HL-60 (cell line): Measurements from ENCODE around the gene SLC43A1.

Experiments
- DNase-seq, 2 experiments: peaks; one replicate each; pipeline ENCODE4 v3.0.0-alpha.2; 2010 to 2020; ENCODE audit warnings: low read depth in 1 of 2, low spot score in 1 of 2
- H3K27ac ChIP-seq: fragments of 250-450 bp; sonication (Bioruptor Pico); replicated peaks from 2 replicates; pipeline ENCODE4 v1.5.1; 2020; ENCODE audit warnings: mild to moderate bottlenecking, moderate library complexity
- H3K27me3 ChIP-seq: fragments of 250-450 bp; sonication (Bioruptor Pico); 2 replicates; pipeline ENCODE4 v1.5.1; 2021; ENCODE audit warnings: mild to moderate bottlenecking, moderate library complexity; ENCODE audit not compliant: insufficient read depth, poor library complexity, severe bottlenecking
- H3K4me3 ChIP-seq: replicated peaks from 2 replicates; pipeline ENCODE4 v1.5.1; 2011; ENCODE audit warnings: mild to moderate bottlenecking, control low read depth, low read length; ENCODE audit not compliant: insufficient read depth
- GABPA ChIP-seq: IDR thresholded peaks from 2 replicates; pipeline ENCODE4 v1.6.1; 2012; ENCODE audit warnings: low read depth
- POLR2AphosphoS5 ChIP-seq: IDR thresholded peaks from 2 replicates; pipeline ENCODE4 v1.6.1; 2012; ENCODE audit warnings: low read depth
- SPI1 ChIP-seq: IDR thresholded peaks from 2 replicates; pipeline ENCODE4 v1.6.1; 2012; ENCODE audit warnings: low read depth, mild to moderate bottlenecking, borderline replicate concordance
- TF ChIP-seq, protein P1 (sequence below): IDR thresholded peaks from 2 replicates; pipeline ENCODE4 v1.6.1; 2012; ENCODE audit warnings: low read depth; ENCODE audit not compliant: insufficient replicate concordance
- TF ChIP-seq, protein P2 (sequence below): IDR thresholded peaks from one replicate; pipeline ENCODE4 v1.5.1; 2011; ENCODE audit warnings: low read length, control low read depth, inconsistent platforms; ENCODE audit not compliant: insufficient read depth

Gene SLC43A1

DNA sequence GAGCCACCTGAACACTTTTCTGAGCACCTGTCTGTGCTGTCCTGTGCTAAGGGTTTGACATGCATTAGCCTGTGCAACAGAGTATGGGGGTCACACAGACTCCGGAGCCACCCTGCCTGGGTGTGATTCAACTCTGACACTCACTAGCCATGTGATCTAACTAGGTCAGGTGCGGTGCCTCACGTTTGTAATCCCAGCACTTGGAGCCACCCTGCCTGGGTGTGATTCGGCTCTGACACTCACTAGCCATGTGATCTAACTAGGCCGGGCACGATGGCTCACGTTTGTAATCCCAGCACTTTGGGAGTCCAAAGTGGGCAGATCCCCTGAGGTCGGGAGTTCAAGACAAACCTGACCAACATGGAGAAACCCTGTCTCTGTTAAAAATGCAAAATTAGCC, 40.5 kb upstream of the SLC43A1 start:
- DNase-seq: no peak
- no peak overlapping the region for H3K4me3 ChIP-seq
- TF ChIP-seq POLR2AphosphoS5 (no peak), SPI1 (no peak), GABPA (no peak)
- TF ChIP-seq, protein P1, sequence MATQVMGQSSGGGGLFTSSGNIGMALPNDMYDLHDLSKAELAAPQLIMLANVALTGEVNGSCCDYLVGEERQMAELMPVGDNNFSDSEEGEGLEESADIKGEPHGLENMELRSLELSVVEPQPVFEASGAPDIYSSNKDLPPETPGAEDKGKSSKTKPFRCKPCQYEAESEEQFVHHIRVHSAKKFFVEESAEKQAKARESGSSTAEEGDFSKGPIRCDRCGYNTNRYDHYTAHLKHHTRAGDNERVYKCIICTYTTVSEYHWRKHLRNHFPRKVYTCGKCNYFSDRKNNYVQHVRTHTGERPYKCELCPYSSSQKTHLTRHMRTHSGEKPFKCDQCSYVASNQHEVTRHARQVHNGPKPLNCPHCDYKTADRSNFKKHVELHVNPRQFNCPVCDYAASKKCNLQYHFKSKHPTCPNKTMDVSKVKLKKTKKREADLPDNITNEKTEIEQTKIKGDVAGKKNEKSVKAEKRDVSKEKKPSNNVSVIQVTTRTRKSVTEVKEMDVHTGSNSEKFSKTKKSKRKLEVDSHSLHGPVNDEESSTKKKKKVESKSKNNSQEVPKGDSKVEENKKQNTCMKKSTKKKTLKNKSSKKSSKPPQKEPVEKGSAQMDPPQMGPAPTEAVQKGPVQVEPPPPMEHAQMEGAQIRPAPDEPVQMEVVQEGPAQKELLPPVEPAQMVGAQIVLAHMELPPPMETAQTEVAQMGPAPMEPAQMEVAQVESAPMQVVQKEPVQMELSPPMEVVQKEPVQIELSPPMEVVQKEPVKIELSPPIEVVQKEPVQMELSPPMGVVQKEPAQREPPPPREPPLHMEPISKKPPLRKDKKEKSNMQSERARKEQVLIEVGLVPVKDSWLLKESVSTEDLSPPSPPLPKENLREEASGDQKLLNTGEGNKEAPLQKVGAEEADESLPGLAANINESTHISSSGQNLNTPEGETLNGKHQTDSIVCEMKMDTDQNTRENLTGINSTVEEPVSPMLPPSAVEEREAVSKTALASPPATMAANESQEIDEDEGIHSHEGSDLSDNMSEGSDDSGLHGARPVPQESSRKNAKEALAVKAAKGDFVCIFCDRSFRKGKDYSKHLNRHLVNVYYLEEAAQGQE: no peak
- TF ChIP-seq, protein P2, sequence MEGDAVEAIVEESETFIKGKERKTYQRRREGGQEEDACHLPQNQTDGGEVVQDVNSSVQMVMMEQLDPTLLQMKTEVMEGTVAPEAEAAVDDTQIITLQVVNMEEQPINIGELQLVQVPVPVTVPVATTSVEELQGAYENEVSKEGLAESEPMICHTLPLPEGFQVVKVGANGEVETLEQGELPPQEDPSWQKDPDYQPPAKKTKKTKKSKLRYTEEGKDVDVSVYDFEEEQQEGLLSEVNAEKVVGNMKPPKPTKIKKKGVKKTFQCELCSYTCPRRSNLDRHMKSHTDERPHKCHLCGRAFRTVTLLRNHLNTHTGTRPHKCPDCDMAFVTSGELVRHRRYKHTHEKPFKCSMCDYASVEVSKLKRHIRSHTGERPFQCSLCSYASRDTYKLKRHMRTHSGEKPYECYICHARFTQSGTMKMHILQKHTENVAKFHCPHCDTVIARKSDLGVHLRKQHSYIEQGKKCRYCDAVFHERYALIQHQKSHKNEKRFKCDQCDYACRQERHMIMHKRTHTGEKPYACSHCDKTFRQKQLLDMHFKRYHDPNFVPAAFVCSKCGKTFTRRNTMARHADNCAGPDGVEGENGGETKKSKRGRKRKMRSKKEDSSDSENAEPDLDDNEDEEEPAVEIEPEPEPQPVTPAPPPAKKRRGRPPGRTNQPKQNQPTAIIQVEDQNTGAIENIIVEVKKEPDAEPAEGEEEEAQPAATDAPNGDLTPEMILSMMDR: no peak

DNA sequence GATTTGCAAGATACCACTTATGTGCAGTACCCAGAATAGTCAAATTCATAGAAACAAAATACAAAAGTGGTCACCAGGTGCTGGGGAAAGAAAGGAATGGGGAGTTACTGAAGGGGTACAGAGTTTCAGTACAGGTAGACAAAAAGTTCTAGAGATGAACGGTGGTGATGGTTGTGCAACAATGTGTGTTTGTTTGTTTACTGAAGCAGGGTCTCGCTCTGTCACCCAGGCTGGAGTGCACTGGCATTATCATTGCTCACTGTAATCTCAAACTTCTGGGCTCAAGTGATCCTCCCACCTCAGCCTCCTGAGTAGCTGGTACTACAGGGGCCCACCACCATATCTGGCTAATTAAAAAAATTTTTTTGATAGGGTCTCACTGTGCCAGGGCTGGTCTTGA, 39.9 kb upstream of the SLC43A1 start:
- no peak overlapping the region for H3K4me3 ChIP-seq
- TF ChIP-seq, protein P1: no peak
- TF ChIP-seq, protein P2: no peak
- no peak for TF ChIP-seq POLR2AphosphoS5
- H3K27ac ChIP-seq: no peak overlapping the region
- no peaks in the 10 kb centered on the region for H3K27me3 ChIP-seq
- no peak for DNase-seq

More for the DNA sequence above, 40.5 kb upstream of the SLC43A1 start:
- no peak overlapping the region for H3K27ac ChIP-seq
- no peaks in the 10 kb centered on the region for H3K27me3 ChIP-seq

- no peak overlapping the region for H3K27ac ChIP-seq
- H3K4me3 ChIP-seq: no peak overlapping the region
- no peak for TF ChIP-seq POLR2AphosphoS5
- TF ChIP-seq SPI1: no peak
- TF ChIP-seq, protein P2: no peak
- TF ChIP-seq, protein P1: no peak
- TF ChIP-seq GABPA: no peak
- no peak for DNase-seq
- no peaks in the 10 kb centered on the region for H3K27me3 ChIP-seq
These were observed 37.0 kb upstream of the SLC43A1 start for GRCh38 chr11:57552479-57552878.
